C1 segment of cervical spinal cord (tissue), 14 donors: ENCODE results near the gene TCFL5.

ENCODE experiments used
- DNase-seq, 14 donors: peaks; one replicate each; lab custom pipeline; 2025; lab: John Stamatoyannopoulos, UW

The TCFL5 gene

DNA sequence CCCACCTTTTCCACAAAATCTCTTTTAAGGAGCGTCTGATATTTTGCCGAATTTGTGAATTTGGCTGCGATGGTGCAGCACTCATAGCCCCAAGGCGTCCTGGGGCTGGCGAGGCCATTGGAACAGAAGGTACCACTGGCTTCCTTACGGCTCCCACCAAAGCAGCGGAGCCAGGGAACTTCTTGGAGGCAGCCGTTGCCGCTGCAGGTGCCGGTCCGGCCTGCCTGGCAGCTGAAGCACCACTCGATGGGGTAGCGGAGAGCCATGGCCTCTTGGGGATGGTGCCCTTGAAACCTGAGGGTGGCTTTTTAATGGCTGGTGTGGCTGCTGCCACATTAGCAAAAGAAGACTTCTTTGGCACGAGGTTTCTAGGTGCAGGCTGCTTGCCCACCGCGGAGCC lies 34.9 kb upstream of the TCFL5 start:
- DNase-seq, result peak in 1 of 14 donors; percentile 35

DNA sequence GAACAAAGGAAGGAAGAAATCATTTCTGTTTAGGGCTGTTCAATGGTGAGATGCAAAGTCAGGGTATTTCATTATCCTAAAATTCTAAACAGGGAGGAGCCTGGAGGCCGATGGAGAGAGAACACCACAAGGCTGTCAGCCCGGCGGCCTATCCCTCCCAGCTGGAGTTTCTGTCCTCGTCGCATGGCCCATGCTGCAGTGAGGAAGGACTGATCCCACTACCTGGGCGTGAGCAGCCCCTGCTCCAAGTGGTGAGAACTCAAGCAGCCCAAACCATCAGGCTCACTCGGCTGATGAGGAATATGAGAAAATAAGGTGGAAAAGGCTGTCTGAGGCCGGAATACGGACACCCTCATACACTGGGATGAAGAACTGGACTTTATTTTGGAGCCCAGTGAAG lies 33.9 kb upstream of the TCFL5 start:
- DNase-seq, result no peak

DNA sequence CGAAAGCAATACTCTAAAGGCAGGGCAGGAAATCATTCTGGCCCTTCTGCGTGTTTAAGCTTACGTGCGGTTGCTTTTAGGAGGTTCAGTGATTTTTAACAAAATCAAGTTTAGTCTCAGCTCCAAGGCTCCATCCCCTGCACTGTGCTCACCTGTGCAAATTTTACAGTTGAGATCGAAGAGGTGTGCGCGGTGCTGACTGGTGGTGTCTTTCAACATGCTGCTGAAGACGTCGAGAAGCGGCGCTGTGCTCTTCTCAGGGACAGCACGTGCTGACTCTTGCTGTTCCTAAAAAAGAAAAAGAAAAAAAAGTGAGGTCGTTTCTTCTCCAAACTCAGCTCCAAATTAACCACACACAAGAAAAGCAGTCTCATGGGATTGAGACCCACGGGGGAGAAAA lies 32.6 kb upstream of the TCFL5 start:
- no peak for DNase-seq

DNA sequence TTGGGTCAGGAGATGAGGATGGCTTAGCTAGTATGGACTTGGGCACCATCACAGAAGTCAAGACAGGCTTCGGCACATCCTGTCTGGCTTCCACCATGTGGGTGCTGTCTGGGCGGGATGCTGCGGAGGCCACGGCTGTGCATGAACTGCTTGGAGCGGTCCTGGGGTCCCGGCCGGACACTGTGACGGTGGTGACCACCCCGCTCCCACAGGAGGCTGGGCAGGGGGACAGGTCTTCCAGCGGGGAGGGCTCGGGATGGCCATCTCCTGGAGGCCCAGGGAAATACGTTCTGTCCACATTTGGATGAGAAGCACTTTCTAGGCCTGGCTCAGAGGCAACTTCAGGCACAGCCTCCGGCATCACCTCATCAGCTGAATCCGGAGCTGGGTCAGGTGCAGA lies 32.1 kb upstream of the TCFL5 start:
- no peak for DNase-seq

DNA sequence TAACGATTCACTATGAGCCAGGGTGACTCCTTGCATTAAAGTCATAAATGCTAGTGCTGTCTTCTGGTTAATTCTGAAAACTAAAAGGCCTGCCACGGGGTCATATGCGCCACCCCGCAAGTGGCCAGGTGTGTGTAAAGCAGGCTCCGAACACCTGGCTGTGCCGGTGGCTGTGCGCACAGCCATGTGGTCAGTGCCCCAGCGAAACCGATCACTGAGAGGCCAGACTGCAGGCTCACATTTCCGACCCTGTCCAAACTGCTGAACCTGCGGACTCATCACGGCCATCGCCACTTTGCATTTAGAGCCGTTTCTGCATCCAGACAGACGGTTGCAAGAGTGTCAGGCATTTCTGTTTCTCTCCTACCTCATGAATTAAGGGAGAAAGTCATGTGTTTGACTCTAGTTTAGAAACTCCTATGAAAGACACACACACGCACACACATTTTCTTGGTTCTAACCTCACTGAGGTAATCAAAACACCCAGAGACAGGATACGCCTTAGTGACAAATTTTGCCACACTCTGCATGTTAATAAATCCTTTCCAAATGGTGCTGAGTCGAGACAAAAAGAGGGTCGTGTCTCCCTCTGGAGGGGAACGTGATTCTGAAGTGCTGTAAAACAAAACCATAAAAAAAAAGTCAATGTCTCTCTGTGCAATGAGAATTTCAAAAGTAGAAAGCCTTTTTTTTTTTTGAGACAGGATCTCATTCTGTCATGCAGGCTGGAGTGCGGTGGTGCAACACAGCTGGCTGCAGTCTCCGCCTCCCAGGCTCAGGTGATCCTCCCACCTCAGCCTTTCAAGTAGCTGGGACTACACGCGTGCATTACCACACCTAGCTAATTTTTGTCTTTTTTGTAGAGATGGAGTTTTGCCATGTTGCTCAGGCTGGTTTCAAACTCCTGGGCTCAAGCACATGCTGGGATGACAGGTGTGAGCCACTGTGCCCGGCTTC lies 31.0 kb upstream of the TCFL5 start:
- DNase-seq, result no peak

DNA sequence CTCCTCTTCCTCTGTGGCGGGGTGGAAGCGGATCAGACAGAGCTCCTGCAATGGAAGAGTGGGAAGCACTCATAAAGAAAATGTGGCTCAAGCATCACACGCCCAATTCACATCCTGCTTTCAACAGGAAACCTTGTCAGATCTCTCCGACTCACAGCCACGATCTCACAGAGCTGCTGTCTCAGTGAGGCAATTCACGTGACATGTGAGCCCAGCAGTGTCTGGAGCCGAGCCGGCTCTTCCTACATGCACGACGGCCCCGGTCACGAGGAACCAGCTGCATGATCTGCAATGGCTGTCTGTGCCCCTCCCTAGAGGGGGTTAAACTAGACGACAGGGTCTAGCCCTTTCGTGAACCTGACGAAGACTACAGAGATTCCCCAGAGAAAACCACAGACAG lies 29.5 kb upstream of the TCFL5 start:
- DNase-seq, result no peak

DNA sequence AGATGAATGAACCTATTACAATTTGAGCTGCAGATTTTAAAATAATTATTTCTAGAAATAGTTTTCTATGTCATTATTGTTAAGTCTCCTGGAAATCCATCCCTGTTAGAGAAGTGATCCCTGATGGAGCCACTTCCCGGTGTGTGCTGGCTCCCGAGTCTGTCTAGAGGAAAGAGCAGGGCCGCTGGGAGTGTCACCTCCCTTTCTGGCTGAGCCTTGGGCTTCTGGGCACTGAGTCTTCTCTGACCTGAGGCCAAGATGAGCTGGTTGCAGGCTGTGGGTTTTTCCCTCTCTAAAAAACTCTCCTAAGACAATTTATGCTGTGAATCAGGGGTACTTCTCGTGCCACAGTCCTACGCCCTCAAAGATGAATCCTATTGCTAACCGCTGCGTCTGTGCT lies 28.8 kb upstream of the TCFL5 start:
- peak in 1 of 14 donors; percentile 43 for DNase-seq

DNA sequence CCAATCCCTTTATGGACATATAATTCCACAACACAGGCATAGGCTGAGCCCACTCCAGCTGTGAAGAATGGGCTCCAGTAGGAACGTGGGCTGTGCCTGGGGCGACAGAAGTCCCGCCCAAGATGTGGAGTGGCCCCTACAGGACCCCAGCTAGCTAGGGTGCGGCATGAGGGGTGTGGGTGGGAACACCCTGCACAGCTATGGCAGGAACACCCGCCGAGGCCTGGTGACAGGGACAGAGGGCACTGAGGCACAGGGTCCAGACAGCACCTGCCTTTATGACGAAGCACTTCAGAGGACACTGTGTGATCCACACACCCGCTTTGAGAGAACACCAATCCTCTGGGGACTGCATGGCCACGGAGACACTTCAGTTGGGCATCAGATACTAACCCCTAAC lies 28.2 kb upstream of the TCFL5 start:
- DNase-seq, result no peak

DNA sequence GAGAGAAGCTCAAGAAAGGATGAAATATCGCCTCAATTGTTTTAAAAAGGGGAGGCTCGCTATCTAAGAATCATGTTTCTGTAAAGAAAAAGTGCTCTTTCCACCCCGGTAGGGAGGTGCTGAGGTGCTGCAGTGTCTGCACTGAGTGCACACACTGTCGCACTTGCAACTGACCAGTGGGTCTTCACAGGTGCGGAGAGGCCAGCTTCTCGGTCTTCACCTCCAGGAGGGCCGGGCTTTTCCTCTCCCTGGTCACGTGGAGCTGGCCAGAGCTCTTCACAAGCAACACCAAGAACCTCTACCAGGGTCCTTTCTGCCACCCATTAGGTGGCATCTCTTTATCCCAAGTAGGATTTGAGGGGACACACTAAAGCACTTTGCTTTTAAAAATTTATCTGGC lies 27.8 kb upstream of the TCFL5 start:
- DNase-seq, result no peak

DNA sequence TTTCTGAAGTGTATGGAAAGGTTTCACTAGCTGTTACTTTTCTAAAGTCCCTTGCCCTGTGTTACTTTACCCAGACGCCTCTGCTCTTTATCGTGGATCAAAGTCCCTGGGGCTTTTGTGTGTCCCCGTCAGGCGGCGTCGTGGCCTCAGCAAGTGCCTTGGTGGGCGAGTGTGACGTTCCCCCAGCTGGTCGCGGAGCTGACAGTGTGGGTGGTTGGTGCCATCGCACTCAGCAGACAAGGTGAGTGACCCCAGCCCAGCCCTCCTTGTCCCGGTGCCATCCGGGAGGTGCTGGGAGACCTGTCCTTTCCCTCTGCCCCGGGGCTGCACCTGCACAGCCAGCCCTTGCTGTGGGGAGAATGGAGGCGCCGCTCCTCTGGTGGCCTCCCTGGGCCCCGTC lies 27.3 kb upstream of the TCFL5 start:
- DNase-seq, result no peak

DNA sequence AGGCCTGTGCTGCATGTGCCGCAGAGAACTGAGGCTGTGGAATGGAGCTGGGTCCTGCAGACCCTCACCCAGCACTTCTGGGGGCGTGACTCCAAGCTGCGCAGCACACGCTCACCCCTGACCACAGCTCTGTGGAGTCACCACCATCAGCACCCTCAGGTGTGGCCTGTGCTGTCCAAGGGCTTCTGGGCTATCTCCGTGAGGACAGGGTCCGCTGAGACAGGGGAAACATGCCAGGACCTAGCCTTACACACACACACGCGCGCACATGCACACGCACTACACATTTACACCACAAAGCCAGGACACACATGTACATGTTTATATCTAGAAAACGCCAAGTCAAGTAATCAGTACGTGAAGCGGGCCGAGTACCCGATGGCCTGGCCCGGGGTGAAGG lies 26.8 kb upstream of the TCFL5 start:
- DNase-seq, result no peak

DNA sequence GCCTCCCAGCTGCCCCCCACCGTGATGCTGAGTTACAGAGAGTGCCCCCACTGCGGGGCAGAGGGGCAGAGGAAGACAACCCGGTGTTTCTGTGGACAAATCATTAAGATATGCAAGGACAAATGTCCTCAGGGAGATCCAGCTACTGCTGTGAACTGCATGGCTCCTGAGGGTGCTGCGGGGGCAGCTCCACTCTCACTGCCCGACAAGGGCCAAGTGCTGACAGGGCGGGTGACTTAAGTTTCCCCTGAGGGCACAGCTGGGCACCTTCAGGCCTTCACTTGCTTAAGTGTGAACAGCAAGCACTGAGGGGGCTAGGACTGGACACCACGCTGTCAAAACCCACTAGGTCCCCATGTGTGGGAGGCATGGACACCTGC lies 26.2 kb upstream of the TCFL5 start:
- DNase-seq, result no peak

DNA sequence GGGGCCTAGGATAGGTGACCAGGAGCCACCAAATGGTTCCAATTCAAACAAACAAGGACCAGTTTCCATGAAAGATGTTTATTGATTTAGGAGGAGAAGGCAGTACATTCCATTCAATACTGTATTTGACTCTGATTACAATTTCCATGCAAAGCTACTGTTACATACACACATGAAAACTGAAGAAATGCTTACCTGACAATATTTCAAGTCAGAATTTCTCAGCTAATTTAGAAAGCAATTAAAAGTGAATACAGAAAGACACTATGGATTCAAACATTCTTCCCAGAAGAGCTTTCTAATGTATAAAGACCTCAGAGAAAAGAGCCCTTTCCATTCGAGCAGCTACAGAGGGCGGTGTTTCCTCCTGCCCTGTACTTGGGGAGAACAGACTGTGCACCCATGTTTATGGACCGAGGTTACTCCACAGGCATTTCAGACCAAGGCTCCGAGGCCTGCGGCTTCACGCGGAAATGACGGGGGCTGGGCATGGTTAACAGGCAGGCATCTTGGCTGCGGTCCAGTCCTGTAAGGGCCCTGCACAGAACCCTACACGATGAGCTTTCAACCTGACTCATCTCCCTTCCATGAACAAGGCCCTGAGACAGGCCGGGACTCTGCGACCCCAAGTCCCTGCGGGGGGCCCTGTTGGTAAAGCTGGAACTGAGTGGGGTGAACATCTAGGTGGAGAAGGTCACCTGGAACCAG lies 25.7 kb upstream of the TCFL5 start:
- DNase-seq, result no peak

DNA sequence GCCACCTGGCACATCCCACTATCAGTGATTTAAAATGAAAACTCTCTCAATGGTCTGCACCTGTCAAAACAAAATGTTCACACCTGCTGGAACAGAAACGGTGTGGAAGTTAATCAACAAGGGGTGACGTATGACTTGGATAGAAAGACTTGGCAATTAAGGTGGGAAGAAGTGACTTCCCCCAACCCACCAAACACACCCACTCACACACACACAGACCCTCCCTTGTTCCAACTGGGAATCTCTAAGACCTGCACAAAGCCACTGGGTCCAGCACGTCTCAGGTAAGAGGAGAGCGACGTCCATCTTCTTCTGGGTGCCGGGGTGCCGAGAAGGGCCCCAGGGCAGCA lies 25.1 kb upstream of the TCFL5 start:
- DNase-seq, result no peak

DNA sequence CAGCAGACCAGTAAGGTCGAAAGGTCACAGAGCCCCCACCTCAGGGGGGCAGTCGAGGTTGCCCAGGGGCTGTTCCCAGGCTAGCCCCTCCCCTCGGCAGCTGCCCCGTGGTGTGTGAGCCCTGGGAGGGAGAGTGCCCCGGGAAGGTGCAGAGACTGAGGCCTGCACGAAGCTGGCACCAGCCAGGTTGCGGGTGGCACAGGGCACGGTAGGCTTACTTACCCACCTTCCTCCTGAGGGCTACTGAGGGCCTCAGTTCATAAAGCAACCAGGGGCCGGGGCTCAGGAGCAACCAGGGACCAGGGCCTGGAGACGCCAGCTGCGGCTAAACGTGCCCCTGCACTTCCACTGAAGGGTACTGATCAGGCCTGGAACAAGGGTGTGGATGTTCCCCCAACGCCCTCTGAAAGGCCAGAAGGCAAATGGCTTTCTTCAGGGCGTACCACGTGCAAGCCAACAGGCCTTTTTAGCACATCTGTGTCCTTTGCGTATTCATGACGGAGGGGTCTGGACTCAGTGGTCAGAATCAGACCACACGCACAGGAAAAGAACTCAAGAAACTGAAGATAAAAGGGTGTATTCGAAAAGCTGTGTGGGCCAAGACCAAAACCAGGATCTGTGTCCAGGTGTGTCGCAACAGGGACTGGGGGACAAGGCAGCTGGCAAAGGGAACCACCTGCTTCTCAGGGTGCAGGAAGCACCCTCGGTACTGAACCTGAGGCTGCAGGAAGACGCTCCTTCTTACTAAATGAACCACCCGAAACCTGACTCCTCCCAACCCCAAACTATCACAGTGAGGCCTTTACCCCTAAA lies 24.5 kb upstream of the TCFL5 start:
- no peak for DNase-seq

DNA sequence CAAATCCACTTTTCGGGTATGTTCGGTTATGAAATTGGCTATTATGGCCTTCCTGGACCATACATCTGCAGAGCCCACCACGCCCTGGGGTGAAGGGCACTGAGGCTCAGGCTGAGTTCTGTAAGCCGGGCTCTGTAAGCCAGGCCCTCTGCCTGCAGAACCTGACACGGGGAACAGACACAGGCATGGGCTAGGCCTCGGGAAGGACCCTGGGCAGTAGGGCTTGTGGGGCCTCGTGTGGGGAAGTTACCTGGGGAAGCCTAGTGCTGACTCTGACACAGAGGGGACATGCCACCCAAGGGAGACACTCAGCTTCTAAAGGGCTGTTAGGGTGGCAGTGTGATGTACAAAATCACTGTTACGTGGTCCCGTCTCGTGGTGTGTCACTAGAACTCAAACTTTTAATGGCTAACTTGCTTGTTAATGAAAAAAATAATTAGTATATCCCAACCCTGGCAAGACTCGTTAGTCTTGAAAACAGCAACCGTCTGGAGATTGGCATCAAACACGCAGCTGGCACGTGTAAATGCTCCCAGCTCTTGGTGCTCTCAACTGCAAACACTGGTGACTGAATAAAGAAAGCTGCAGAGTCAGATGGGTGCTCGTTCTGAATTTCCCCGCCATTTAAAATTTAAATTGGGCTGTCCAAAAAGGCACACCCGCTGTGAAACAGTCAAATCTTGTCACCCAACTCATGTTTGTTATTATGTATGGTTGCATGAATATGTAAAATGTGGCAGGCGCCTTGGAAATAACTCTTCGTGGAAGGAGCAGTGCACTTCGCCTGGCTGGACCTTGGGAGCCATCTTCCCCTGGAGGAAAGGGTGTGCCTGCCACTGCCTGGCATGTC lies 23.6 kb upstream of the TCFL5 start:
- DNase-seq, result no peak

DNA sequence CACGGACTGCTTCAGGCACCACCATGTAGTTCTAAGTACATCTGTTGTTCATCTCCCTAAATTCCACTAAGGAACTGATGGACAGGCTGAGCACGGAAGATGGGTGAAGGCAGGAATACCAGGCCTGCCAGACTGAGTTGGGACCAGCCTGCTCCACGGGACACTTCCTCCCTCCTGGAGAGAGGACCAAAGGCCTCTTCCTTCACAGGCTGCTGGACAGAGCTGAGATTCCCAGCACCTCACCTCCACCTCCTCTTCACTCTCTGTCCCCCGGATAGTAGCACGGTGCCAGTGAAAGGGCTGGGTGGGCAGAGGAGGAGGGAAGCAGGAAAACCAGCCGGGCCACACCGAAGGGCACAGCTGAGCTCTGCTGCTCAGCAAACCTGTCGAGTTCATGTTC lies 22.9 kb upstream of the TCFL5 start:
- DNase-seq, result no peak

DNA sequence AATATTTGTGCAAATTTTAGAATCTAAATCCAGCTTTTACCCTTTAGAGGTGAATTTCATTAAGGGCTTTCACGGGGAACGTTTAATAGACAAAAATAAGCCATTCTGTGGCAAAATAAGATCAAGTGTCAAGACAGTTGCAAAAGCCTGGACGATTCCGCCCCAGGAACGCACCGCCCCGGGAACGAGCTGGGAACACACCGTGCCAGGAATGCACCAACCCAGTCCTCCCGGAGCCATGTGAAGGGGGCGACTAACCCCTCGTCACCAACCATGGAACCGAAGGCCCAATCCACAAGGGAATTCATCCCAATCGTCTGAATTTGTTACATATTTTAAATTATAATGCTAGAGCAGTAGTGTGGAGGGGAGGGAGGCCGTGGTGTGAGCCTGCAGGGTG lies 20.8 kb upstream of the TCFL5 start:
- DNase-seq, result no peak

DNA sequence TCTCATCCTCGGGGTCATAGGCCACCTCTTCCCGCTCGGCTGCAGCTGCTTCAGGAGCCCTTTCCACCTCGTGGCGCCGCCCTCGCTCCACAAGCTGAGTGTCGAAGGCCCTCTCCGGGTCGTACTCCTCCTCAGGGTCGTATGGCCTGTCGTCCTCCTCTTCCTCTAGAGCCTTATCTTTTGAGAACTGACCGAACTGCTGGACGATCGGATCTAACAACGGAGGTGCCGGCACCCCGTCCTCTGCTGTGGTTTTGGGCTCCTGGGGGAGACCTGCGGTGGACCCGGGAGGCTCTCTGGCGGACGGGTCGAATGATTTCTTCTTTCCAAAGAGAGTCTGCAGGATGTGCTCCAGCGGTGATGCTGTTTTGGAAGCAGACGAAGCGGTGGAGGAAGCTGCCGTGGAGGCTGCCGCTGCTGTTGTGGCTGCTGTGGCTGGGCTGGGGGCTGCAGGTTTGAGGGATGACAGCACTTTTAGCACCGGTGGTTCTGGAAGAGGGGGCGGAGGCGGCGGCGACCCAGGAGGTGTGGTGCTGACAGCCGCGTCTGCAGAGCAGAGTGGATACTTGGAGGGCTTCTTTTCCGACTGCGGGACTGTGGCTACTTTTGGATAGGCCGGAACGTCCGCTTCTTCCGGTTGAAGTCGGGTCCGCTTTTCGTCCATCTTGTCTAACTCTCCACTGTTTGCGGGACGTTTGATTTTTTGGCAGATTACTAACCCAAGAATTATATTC lies 20.2 kb upstream of the TCFL5 start:
- DNase-seq, result no peak

DNA sequence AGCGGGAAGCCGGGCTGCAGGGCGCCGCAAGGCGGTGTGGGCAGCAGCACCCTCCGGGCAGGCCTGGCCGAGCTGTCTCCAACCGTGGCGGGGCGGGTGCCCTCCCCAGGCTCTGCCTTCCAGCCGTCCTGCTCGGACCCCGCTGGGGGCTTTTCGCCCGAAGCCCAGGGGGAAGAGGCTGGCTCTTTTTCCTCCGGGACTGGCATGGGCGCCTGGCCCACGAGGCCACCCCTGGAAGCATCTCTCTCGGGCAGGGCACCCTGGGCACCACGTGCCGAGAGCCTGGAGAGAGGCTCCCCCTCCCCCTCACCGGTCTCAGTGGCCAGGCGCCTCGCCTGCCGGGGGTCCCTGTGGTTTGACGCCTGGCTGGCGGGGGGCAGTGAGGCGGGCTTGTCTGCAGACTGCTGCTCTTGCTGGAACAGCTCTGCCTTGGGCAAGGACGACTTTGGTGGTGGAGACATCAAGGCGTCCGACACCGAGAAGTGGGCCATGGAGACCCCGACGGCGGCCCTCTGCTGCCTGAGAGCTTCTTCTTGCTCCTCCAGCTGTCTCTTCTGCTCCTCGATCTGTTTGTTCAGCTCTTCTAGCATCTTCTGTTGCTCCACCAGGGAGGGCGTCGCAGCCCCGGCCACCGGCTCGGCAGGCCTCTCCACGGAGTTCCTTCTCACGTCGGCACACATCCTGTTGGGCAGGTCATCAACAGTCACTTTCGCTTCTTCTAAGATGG lies 19.5 kb upstream of the TCFL5 start:
- no peak for DNase-seq
